Activated naive CD8-positive, alpha-beta T cell treated with anti-CD3 and anti-CD28 coated beads, Interleukin-2, amount 50 U/mL, for 24 hours (primary cell): ENCODE results near the gene NCMAP.

Source experiments
- ATAC-seq: fragments of 150-1000 bp; cut with Tn5 transposase; one replicate; pipeline ENCODE4 v1.10.0; 2021
- DNase-seq: peaks from one replicate; pipeline ENCODE4 v3.0.0; 2021
- H3K27ac Mint-ChIP-seq: one replicate; pipeline ENCODE4 v1.8.0; 2021; ENCODE audit warnings: mild to moderate bottlenecking, mixed read lengths
- H3K27me3 Mint-ChIP-seq: one replicate; pipeline ENCODE4 v1.8.0; 2021; ENCODE audit warnings: mixed read lengths
- H3K36me3 Mint-ChIP-seq: one replicate; pipeline ENCODE4 v1.8.0; 2021; ENCODE audit warnings: low read depth, mixed read lengths
- H3K4me1 Mint-ChIP-seq: one replicate; pipeline ENCODE4 v1.8.0; 2021; ENCODE audit warnings: mixed read lengths
- H3K4me3 Mint-ChIP-seq: one replicate; pipeline ENCODE4 v1.8.0; 2021; ENCODE audit warnings: mild to moderate bottlenecking, moderate library complexity, mixed read lengths
- H3K9me3 Mint-ChIP-seq: one replicate; pipeline ENCODE4 v1.8.0; 2021; ENCODE audit warnings: mixed read lengths

The NCMAP gene

DNA sequence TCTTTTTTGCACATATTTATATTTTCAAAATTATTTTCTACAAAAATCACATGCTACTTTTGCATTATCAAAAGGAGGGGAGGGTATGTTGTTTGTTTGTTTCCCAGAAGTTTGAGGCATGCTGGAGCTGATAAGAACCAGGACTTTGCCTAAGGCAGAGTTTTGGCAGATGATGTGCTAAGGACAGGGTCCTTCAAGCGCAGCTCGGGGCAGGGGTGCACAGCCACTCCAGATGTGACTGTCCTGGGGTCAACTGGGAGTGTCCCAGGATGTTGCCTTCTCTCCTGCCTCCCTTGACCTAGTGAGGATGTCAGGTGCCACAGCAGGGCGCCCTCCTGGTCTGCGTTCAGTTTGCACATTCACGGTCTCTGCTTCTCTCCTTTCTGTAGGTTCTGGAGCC lies 44.7 kb downstream of the NCMAP start:
- H3K4me3 Mint-ChIP-seq: no peak overlapping the region
- no peaks in the 10 kb centered on the region for H3K36me3 Mint-ChIP-seq
- ATAC-seq (no peak), DNase-seq (no peak)
- no peaks in the 10 kb centered on the region for H3K9me3 Mint-ChIP-seq
- H3K27me3 Mint-ChIP-seq: no peaks in the 10 kb centered on the region
- H3K27ac Mint-ChIP-seq: no peak overlapping the region
- no peaks in the 10 kb centered on the region for H3K4me1 Mint-ChIP-seq

GRCh38 chr1:24605534-24606295 lies 49.8 kb downstream of the NCMAP start:
- Mint-ChIP-seq H3K9me3 (no peaks in the 10 kb centered on the region), H3K27ac (no peak overlapping the region), H3K36me3 (no peaks in the 10 kb centered on the region), H3K4me3 (no peak overlapping the region), H3K27me3 (peaks cover 5% of the 10 kb centered on the region), H3K4me1 (no peaks in the 10 kb centered on the region)
- DNase-seq (no peak), ATAC-seq (no peak)

GRCh38 chr1:24606296-24606605 lies 50.4 kb downstream of the NCMAP start:
- Mint-ChIP-seq H3K36me3 (no peaks in the 10 kb centered on the region), H3K27me3 (peaks cover 8% of the 10 kb centered on the region), H3K9me3 (no peaks in the 10 kb centered on the region), H3K4me3 (no peak overlapping the region), H3K4me1 (no peaks in the 10 kb centered on the region), H3K27ac (no peak overlapping the region)
- no peak for ATAC-seq
- no peak for DNase-seq

GRCh38 chr1:24606621-24607020 lies 50.7 kb downstream of the NCMAP start:
- no peak overlapping the region for H3K4me3 Mint-ChIP-seq
- ATAC-seq (no peak), DNase-seq (no peak)
- H3K9me3 Mint-ChIP-seq: no peaks in the 10 kb centered on the region
- H3K36me3 Mint-ChIP-seq: no peaks in the 10 kb centered on the region
- no peaks in the 10 kb centered on the region for H3K4me1 Mint-ChIP-seq
- H3K27me3 Mint-ChIP-seq: peaks cover 9% of the 10 kb centered on the region
- H3K27ac Mint-ChIP-seq: no peak overlapping the region

GRCh38 chr1:24609949-24610517 lies 54.1 kb downstream of the NCMAP start:
- Mint-ChIP-seq H3K4me3 (no peak overlapping the region), H3K9me3 (no peaks in the 10 kb centered on the region), H3K27ac (no peak overlapping the region), H3K27me3 (peaks cover 9% of the 10 kb centered on the region), H3K4me1 (no peaks in the 10 kb centered on the region), H3K36me3 (no peaks in the 10 kb centered on the region)
- ATAC-seq: no peak
- no peak for DNase-seq

- Mint-ChIP-seq H3K27me3 (peaks cover 13% of the 10 kb centered on the region), H3K4me1 (no peaks in the 10 kb centered on the region), H3K27ac (no peak overlapping the region)
These were observed 63.5 kb downstream of the NCMAP start for GRCh38 chr1:24619376-24619775.

GRCh38 chr1:24620678-24621077 lies 64.8 kb downstream of the NCMAP start:
- Mint-ChIP-seq H3K27me3 (peaks cover 17% of the 10 kb centered on the region), H3K27ac (no peak overlapping the region), H3K36me3 (no peaks in the 10 kb centered on the region)

More at GRCh38 chr1:24619376-24619775, 63.5 kb downstream of the NCMAP start:
- H3K36me3 Mint-ChIP-seq: no peaks in the 10 kb centered on the region
- no peak for ATAC-seq
- H3K9me3 Mint-ChIP-seq: no peaks in the 10 kb centered on the region
- no peak overlapping the region for H3K4me3 Mint-ChIP-seq
- DNase-seq: no peak

DNA sequence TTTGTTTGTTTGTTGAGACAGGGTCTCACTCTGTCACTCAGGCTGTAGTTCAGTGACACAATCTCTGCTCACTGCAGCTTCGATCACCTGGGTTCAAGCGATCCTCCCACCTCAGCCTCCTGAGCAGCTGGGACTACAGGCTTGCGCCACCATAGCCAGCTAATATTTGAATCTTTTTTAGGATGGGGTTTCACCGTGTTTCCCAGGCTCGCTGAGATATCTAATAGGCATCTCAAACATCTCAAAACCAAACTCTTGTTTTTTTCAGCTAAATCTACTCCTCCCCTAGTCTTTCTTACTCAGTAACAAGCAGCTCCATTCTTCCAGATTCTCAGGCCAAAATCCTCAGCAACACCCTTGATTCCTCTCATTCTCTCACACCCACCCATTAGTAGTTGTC lies 65.2 kb downstream of the NCMAP start:
- no peak overlapping the region for H3K4me3 Mint-ChIP-seq
- H3K27me3 Mint-ChIP-seq: peaks cover 17% of the 10 kb centered on the region
- no peak for ATAC-seq

More at GRCh38 chr1:24620678-24621077, 64.8 kb downstream of the NCMAP start:
- DNase-seq (no peak), ATAC-seq (no peak)
- no peaks in the 10 kb centered on the region for H3K9me3 Mint-ChIP-seq
- no peaks in the 10 kb centered on the region for H3K4me1 Mint-ChIP-seq
- no peak overlapping the region for H3K4me3 Mint-ChIP-seq

DNA sequence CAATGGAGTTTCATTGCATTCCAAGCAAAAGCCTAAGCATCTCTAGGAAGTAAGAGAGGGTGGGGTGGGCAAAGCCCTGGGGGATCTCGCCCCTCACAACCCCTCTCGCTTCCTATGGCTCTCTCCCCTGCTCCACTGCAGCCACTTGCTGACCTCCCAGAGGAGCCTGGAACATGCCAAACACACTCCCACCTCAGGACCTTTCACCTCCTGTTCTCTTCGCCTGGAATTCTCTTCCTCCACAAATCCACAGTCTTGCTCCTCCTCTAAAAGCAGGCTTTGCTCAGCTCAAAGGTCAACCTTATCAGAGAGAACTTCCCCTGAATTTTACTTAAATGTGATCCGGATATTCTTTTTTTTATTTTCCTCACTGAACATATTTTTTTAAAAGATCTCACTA lies 66.3 kb downstream of the NCMAP start:
- Mint-ChIP-seq H3K36me3 (no peaks in the 10 kb centered on the region), H3K27me3 (peaks cover 17% of the 10 kb centered on the region), H3K4me1 (no peaks in the 10 kb centered on the region), H3K9me3 (no peaks in the 10 kb centered on the region), H3K27ac (no peak overlapping the region), H3K4me3 (no peak overlapping the region)
- ATAC-seq (no peak), DNase-seq (no peak)

More for the DNA sequence above, 65.2 kb downstream of the NCMAP start:
- no peak for DNase-seq
- H3K27ac Mint-ChIP-seq: no peak overlapping the region
- H3K9me3 Mint-ChIP-seq: no peaks in the 10 kb centered on the region
- H3K4me1 Mint-ChIP-seq: no peaks in the 10 kb centered on the region
- H3K36me3 Mint-ChIP-seq: no peaks in the 10 kb centered on the region

DNA sequence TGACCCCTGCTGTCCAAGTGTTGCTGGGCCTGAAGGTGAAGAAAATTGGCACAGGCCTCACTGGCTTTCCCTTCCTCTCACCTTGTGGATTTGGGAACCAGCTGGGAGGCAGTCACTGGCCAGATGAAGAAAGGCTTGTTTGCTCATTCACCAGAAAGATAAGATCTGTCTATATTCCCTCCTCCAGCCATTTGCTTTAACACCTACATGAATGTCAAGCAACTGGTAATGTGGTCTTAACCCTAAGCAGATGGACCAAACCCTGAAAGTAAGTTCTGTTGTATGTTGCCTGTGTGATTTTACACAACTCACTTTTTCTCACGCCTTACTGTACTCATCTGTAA lies 76.9 kb downstream of the NCMAP start:
- Mint-ChIP-seq H3K36me3 (no peaks in the 10 kb centered on the region), H3K27me3 (peaks cover 8% of the 10 kb centered on the region), H3K4me1 (peaks cover 6% of the 10 kb centered on the region), H3K9me3 (no peaks in the 10 kb centered on the region), H3K4me3 (no peak overlapping the region), H3K27ac (no peak overlapping the region)
- DNase-seq (no peak), ATAC-seq (no peak)

DNA sequence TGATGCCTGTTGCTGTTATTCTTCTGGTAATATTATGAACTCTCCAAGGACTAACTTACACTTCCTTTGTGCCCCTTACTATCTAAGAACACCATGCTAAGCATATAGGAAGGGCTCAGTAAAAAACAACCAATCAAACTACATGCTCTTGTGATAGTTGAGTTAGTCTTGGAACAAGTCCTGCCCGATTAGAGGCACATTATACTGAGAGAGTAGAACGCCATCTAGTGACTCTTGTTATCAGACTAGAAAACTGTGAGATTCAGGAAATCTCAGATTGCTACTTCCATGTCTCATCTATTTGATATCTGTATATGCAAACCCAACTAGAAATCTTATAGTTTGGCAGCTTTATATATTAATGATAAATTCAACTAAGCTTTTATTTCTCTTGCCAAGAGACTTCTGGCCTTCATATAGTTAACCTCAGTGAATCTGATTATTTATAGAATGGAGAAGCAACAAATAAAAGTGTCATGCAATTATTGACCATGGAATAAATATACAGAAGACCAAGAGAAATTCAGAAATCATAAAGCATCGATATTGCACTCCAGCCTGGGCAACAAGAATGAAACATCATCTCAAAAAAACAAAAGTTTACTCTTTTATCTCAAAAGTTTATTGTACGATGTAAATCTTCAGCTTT lies 79.4 kb downstream of the NCMAP start:
- DNase-seq (no peak), ATAC-seq (peak; percentile 79)
- H3K4me3 Mint-ChIP-seq: no peak overlapping the region
- H3K27me3 Mint-ChIP-seq: peaks cover 4% of the 10 kb centered on the region
- H3K4me1 Mint-ChIP-seq: peaks cover 11% of the 10 kb centered on the region
- no peak overlapping the region for H3K27ac Mint-ChIP-seq
- no peaks in the 10 kb centered on the region for H3K9me3 Mint-ChIP-seq
- H3K36me3 Mint-ChIP-seq: no peaks in the 10 kb centered on the region

DNA sequence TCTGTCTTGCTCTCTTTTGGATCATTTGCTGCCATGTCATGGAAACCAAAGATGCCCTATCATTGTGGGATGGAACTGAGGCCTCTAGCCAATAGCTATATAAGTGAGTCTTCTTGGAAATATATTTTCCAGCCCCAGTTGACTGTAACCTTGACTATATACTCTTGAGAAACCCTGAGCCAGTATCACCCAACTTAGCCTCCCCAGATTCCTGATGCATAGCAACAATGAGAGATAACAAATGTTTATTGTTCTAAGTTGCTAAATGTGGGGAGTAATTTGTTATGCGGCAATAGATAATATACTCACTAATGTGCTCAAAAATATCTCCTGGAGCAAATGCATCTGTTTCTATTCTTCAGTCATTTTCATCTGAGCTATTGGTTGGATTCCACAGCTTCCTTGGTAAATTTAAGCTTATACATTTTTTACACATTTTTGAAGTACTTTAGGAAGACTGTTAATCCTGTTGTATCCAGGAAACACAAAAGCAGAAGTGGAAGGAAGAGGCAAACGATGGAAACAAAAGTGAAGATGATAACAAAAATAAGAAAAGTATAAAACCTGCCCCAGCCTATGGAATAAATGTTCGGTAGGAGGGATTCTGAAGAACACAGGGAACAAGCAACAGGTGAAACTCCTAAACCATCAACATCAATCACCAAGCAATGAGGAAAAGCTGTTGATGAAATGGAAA lies 80.9 kb downstream of the NCMAP start:
- no peak overlapping the region for H3K27ac Mint-ChIP-seq

DNA sequence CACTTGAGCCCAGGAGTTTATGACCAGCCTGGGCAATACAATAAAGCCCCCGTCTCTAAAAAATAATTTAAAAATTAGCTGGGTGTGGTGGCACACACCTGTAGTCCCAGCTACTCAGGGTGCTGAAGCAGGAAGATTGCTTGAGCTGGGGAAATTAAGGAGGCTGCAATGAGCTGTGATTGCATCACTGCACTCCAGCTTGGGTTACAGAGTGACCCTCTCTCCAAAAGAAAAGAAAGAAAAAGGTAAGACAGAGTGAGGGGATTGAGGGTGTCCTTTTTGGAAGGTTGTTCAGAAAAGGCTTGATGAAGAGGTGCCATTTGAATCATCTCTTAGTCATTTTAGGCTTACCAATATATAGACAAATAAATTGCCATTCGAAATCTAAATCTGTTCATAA lies 83.2 kb downstream of the NCMAP start:
- Mint-ChIP-seq H3K27me3 (peaks cover 2% of the 10 kb centered on the region), H3K4me1 (peaks cover 29% of the 10 kb centered on the region), H3K4me3 (no peak overlapping the region), H3K9me3 (no peaks in the 10 kb centered on the region), H3K36me3 (peaks cover 3% of the 10 kb centered on the region), H3K27ac (peak overlapping the region; percentile 40)
- ATAC-seq: no peak
- no peak for DNase-seq

More for the DNA sequence above, 80.9 kb downstream of the NCMAP start:
- peaks cover 2% of the 10 kb centered on the region for H3K27me3 Mint-ChIP-seq
- H3K4me1 Mint-ChIP-seq: peaks cover 24% of the 10 kb centered on the region
- no peak for ATAC-seq
- H3K4me3 Mint-ChIP-seq: no peak overlapping the region
- peaks cover 2% of the 10 kb centered on the region for H3K36me3 Mint-ChIP-seq
- no peak for DNase-seq
- H3K9me3 Mint-ChIP-seq: no peaks in the 10 kb centered on the region

DNA sequence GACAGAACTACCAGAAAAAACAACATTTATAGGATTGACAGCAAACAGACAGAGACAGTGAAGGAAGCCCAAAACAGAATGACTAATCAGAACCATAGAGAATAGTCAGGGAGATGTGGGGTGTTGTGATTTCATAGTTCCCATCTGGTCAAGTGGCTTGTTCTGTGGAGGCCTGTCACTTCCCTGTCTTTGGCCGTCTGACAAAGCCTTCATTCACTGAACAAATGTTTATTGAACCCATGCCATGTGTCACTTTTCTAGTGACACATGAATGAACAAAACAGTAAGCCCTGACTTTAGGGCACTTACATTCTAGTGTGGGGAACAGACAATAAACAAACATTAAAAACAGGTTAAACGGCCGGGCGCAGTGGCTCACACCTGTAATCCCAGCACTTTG lies 84.0 kb downstream of the NCMAP start:
- DNase-seq: no peak
- H3K9me3 Mint-ChIP-seq: no peaks in the 10 kb centered on the region
- H3K36me3 Mint-ChIP-seq: peaks cover 11% of the 10 kb centered on the region
- no peak overlapping the region for H3K4me3 Mint-ChIP-seq
- peaks cover 37% of the 10 kb centered on the region for H3K4me1 Mint-ChIP-seq
- peak overlapping the region; percentile 40 for H3K27ac Mint-ChIP-seq
- no peak for ATAC-seq
- H3K27me3 Mint-ChIP-seq: peaks cover 2% of the 10 kb centered on the region

GRCh38 chr1:24640288-24640687 lies 84.4 kb downstream of the NCMAP start:
- H3K27me3 Mint-ChIP-seq: no peaks in the 10 kb centered on the region
- no peak overlapping the region for H3K27ac Mint-ChIP-seq
- no peak overlapping the region for H3K4me3 Mint-ChIP-seq
- no peaks in the 10 kb centered on the region for H3K9me3 Mint-ChIP-seq
- DNase-seq (no peak), ATAC-seq (no peak)
- H3K4me1 Mint-ChIP-seq: peaks cover 39% of the 10 kb centered on the region
- H3K36me3 Mint-ChIP-seq: peaks cover 15% of the 10 kb centered on the region
